ENCODE results near the gene SNAP29.

GRCh38 chr22:20809538-20810185 lies 49.1 kb upstream of the SNAP29 start:
- TF ChIP-seq POLR2A (IDR thresholded peaks at IDR 0.05; ENCODE audit: low read depth, low read length) = no peak
- no peak for TF ChIP-seq POLR2AphosphoS5 (IDR thresholded peaks at IDR 0.05; ENCODE audit: low read depth, low read length)

All from GM12892 (cell line).